Prostate gland (tissue), 2 donors: Measurements from ENCODE around the gene PROM1. TPM values are rescaled to one million over a fixed set of nuclear protein-coding genes. Genes with fewer than 3 reads are reported as not detected.

Experiments used
- DNase-seq: peaks from one replicate; pipeline ENCODE4 v3.0.0-alpha.2; 2019; ENCODE audit warnings: low spot score
- H3K27ac ChIP-seq, 2 donors: fragments of 200-600 bp; sonication (generic); 2 replicates each; pipeline ENCODE4 v1.5.1; 2017 to 2019
- H3K27me3 ChIP-seq: fragments of 200-600 bp; sonication (generic); replicated peaks from 2 replicates; pipeline ENCODE4 v1.5.1; 2019; ENCODE audit not compliant: insufficient read depth
- H3K36me3 ChIP-seq, 2 donors: fragments of 200-600 bp; sonication (generic); 1 replicate in 1 of 2; 2 replicates in 1 of 2; pipeline versions ENCODE4 v1.5.1 to v1.8.1; 2017 to 2019
- H3K4me1 ChIP-seq: fragments of 200-600 bp; sonication (generic); replicated peaks from 2 replicates; pipeline ENCODE4 v1.5.1; 2019
- H3K4me3 ChIP-seq, 2 donors: fragments of 200-600 bp; sonication (generic); 2 replicates each; pipeline ENCODE4 v1.5.1; 2017 to 2019
- H3K9me3 ChIP-seq: fragments of 200-600 bp; sonication (generic); 2 replicates; pipeline ENCODE4 v1.5.1; 2017
- CTCF ChIP-seq, 4 experiments: fragments of 200-600 bp in 2 of 4; fragments of 450-650 bp in 2 of 4; sonication (generic) in 2 of 4; IDR thresholded peaks; 1 replicate in 3 of 4; 2 replicates in 1 of 4; pipeline ENCODE4 v1.5.1; 2016 to 2019; ENCODE audit warnings: antibody characterized with exemption in 4 of 4, mild to moderate bottlenecking in 2 of 4, moderate library complexity in 2 of 4
- POLR2A ChIP-seq: fragments of 450-650 bp; IDR thresholded peaks from one replicate; pipeline ENCODE4 v1.6.1; 2016; ENCODE audit warnings: antibody characterized with exemption, mild to moderate bottlenecking
- POLR2AphosphoS5 ChIP-seq: sonication (generic); formaldehyde crosslinking; IDR thresholded peaks from one replicate; pipeline ENCODE4 v1.6.1; 2017; ENCODE audit warnings: antibody characterized with exemption
- WGBS: methylation state at CpG from one replicate; pipeline ENCODE4 v1.1.5; 2018; 5-methylcytosine and 5-hydroxymethylcytosine counted together
- intact Hi-C: fragments of 100-400 bp; cut with DNase I; formaldehyde crosslinking; loops from one replicate; pipeline ENCODE4 v1.14.2; 2022
- total RNA-seq, 2 donors: library from RNA; depleted of rRNA; stranded (reverse); fragments of >200 nt; gene quantifications; one replicate each; pipeline ENCODE4 v1.1.0, GENCODE V29; 2016

PROM1 gene
- total RNA-seq, 2 donors from 2014 or later, result 5.7 to 9.7 TPM

DNA sequence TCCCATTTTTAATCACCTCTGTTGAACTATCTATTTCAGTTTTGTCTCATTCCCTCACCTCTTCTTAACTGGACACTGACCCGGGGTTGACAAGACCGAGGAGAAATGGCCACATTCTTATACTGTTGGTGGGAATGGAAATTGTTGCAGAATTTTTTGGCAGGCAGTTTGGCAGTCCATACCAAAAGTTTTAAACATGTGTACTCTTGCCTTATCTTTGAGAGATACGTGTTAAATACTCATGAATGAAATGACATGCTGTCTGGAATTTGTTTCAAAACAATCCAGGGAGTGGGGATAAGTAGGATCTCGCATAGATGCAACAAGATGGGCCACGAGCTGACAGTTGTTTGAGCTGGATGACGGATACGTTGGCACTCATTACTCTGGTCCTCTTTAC is 157.3 kb downstream of the PROM1 start:
- Histone ChIP-seq H3K9me3 (no peaks in the 10 kb centered on the region), H3K27ac (no peak overlapping the region), H3K4me1 (no peaks in the 10 kb centered on the region), H3K27me3 (no peaks in the 10 kb centered on the region), H3K4me3 (no peak overlapping the region), H3K36me3 (no peaks in the 10 kb centered on the region)
- WGBS, result 51% methylated on average over 7 of the region's 7 CpGs
- no peak for TF ChIP-seq CTCF (IDR thresholded peaks at IDR 0.05)
- TF ChIP-seq POLR2A, result no peak
- TF ChIP-seq POLR2AphosphoS5, result no peak
- no peak for DNase-seq
- intact Hi-C loops, result no loop called here

DNA sequence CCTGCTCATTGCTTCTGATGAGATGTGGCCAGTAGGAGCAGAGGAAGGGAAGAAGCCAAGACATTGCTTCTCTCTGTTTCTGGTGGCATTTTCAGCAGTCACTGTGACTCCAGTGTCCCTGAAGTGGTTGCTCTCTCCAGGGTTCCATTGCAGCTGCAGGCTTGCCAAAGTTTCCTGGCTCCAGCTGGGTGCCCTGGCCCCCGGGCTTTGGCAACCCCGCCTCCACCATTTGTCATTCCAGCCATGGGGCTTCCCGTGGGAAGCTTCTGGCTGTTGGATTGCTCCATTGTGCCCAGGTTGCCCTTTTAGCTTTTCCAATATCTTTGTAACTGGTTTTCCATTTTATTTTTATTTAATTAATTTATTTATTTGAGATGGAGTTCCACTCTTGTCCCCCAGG is 158.0 kb downstream of the PROM1 start:
- no peak overlapping the region for H3K27ac ChIP-seq
- H3K27me3 ChIP-seq, result no peaks in the 10 kb centered on the region
- no peaks in the 10 kb centered on the region for H3K36me3 ChIP-seq
- intact Hi-C loops, result no loop called here
- no peak for DNase-seq
- TF ChIP-seq POLR2AphosphoS5, result no peak
- TF ChIP-seq CTCF (IDR thresholded peaks at IDR 0.05), result no peak
- no peak for TF ChIP-seq POLR2A
- H3K4me3 ChIP-seq, result no peak overlapping the region
- 69% methylated on average over 3 of the region's 3 CpGs for WGBS
- H3K9me3 ChIP-seq, result no peaks in the 10 kb centered on the region
- no peaks in the 10 kb centered on the region for H3K4me1 ChIP-seq

DNA sequence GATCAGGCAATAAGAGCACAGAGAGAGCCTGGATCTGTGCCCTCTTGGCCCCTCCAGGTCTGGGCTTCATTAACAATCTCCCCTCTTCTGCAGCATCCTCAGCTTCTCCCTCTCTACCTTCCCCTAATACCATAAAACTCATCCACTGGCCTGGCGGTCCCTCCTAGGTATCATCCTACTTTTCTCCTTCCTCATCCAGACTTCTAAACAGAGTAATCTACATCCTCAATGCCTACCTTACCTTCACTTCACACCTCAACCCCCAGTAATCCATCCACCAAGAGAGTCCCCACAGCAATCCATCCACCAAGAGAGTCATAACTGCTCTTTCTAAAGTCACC is 162.3 kb downstream of the PROM1 start:
- intact Hi-C loops, result no loop called here
- Histone ChIP-seq H3K4me1 (no peaks in the 10 kb centered on the region), H3K9me3 (no peaks in the 10 kb centered on the region), H3K27me3 (no peaks in the 10 kb centered on the region), H3K4me3 (no peak overlapping the region), H3K27ac (no peak overlapping the region), H3K36me3 (no peaks in the 10 kb centered on the region)
- no peak for DNase-seq
- TF ChIP-seq POLR2AphosphoS5 (no peak), POLR2A (no peak), CTCF (IDR thresholded peaks at IDR 0.05) (no peak)
- 100% methylated on average over 1 of the region's 1 CpG for WGBS

DNA sequence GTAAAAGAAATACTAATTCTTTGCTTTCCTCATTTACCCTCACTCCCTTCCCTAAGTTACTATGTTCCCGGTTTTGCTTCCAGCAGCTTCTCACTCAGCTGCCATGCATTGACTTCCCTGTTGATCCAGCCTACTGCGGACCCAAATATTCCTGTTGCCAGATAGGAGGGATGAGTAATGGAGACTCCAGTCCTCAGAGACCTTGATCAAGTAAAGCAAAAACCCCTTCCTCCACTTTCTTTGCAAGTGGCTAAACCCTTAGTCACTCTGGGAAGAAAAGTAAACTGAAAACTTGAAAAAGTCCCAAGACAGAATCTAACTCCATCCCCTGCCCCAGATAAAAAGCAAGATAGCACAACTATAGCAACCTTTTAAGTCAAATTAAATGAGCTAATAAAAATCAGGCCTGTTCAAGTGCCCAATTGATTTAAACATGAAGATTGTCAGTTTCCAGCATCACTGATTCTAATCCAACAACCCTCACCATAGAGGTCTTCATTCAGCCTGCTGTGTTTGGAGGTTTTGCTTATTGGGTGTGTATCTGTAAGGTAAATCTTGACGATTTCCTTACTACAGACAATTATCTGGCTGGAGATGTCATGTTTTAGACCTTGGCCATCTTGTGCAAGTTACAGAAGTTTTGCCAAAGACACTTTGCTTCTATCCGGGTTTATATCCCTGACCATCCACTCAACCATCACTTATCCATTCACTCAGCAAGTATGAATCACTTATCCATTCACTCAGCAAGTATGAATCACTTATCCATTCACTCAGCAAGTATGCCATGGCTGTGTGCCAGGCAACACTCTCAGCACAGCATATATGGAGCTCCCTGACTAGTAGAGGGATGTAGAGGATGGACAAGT is 162.9 kb downstream of the PROM1 start:
- intact Hi-C loops, result no loop called here
- Histone ChIP-seq H3K4me1 (no peaks in the 10 kb centered on the region), H3K36me3 (no peaks in the 10 kb centered on the region), H3K4me3 (no peak overlapping the region), H3K27me3 (no peaks in the 10 kb centered on the region), H3K9me3 (no peaks in the 10 kb centered on the region), H3K27ac (no peak overlapping the region)
- WGBS, result 28% methylated on average over 4 of the region's 4 CpGs
- TF ChIP-seq POLR2AphosphoS5, result no peak
- DNase-seq, result peak; percentile 12

- no peak for DNase-seq
- H3K4me1 ChIP-seq, result no peaks in the 10 kb centered on the region
- H3K9me3 ChIP-seq, result no peaks in the 10 kb centered on the region
- H3K4me3 ChIP-seq, result no peak overlapping the region
- no peaks in the 10 kb centered on the region for H3K36me3 ChIP-seq
- TF ChIP-seq POLR2A (no peak), CTCF (IDR thresholded peaks at IDR 0.05) (no peak), POLR2AphosphoS5 (no peak)
- 40% methylated on average over 4 of the region's 4 CpGs for WGBS
- H3K27ac ChIP-seq, result no peak overlapping the region
- no peaks in the 10 kb centered on the region for H3K27me3 ChIP-seq
- intact Hi-C loops, result no loop called here
Measured at GRCh38 chr4:15918484-15919129, 165.2 kb downstream of the PROM1 start.

Other genes with a start within 250 kb of the PROM1 start
- 1 to 10 TPM; 1.1 to 1.4 TPM for gene FGFBP1, start 145.3 kb downstream of the PROM1 start, total RNA-seq
- 10 to 100 TPM in 1 of 2 donors, not detected in 1; 78.8 TPM for gene FGFBP2, start 120.8 kb downstream of the PROM1 start, total RNA-seq
- gene TAPT1, start 142.4 kb upstream of the PROM1 start, total RNA-seq, result 10 to 100 TPM; 16.2 to 48.6 TPM